D721Med (cell line): ENCODE results near the gene RIPK3.

ENCODE experiments used
- DNase-seq: peaks from one replicate; pipeline ENCODE4 v3.0.0; 2011; ENCODE audit warnings: low spot score; ENCODE audit not compliant: insufficient read length
- FAIRE-seq: peaks from 2 replicates; lab custom pipeline; 2011; peaks lifted over from hg19 to GRCh38; lab: Jason Lieb, UNC
- TF ChIP-seq, protein P1 (sequence below): IDR thresholded peaks from 2 replicates; pipeline ENCODE4 v1.5.1; 2012; ENCODE audit warnings: mild to moderate bottlenecking, control low read depth; ENCODE audit not compliant: insufficient read depth; ENCODE audit errors: missing control alignments

Gene RIPK3

DNA sequence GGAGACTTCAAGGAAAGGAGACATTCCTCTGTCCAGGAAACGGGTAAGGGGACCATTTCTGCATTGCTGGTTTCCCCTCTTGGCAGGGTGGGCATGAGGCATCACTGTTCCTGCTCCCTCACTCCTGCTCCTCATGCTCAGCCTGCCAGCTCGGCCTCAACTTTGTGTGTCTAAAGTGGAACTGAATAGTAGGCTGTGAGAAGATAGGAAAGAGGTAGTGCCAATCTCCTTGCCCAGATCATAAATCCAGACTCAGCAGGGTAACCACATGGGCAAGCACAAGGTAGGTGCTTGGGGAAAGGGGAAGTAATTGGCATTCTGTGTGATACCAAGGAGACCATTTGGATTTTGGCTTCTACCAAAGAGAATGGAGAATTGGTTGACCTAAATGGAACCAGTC lies 25.9 kb downstream of the RIPK3 start:
- TF ChIP-seq, protein P1, sequence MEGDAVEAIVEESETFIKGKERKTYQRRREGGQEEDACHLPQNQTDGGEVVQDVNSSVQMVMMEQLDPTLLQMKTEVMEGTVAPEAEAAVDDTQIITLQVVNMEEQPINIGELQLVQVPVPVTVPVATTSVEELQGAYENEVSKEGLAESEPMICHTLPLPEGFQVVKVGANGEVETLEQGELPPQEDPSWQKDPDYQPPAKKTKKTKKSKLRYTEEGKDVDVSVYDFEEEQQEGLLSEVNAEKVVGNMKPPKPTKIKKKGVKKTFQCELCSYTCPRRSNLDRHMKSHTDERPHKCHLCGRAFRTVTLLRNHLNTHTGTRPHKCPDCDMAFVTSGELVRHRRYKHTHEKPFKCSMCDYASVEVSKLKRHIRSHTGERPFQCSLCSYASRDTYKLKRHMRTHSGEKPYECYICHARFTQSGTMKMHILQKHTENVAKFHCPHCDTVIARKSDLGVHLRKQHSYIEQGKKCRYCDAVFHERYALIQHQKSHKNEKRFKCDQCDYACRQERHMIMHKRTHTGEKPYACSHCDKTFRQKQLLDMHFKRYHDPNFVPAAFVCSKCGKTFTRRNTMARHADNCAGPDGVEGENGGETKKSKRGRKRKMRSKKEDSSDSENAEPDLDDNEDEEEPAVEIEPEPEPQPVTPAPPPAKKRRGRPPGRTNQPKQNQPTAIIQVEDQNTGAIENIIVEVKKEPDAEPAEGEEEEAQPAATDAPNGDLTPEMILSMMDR, result no peak
- DNase-seq (no peak), FAIRE-seq (no peak)

DNA sequence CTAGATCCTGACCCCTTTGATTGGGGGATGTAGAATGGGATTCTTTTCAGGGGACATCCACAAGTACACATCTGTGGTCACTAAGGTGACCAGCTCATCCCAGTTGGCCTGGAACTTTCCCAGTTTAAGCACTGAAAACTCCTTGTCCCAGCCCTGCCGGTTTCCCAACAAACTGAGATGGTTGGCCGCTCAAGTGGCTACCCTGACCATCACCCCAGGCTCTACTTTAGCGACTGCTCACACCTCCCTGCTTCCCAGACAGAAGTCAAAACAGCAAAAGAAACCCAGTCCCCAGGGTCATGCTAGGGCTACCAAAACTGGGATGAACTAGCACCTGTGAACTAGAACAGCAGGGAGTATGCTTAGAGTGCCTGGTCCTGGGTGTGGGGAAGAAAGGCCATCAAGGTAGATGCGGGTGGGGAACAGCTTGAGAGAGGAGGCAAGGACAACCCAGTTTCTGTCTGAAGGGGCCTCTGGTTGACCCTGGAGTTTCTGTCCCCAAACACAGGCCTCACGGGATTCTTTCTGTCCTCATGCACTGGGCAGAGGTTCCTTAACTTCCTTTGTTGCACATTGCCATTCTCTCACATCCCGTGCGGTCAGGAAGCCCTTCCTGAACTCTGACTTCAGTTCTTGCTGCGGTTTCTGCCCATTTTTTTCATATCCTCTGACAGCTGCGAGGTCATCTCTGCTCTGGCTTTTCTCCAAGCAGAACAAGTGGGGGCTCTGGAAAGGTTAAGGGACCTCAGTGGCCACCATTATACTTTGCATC lies 26.9 kb downstream of the RIPK3 start:
- no peak for FAIRE-seq

DNA sequence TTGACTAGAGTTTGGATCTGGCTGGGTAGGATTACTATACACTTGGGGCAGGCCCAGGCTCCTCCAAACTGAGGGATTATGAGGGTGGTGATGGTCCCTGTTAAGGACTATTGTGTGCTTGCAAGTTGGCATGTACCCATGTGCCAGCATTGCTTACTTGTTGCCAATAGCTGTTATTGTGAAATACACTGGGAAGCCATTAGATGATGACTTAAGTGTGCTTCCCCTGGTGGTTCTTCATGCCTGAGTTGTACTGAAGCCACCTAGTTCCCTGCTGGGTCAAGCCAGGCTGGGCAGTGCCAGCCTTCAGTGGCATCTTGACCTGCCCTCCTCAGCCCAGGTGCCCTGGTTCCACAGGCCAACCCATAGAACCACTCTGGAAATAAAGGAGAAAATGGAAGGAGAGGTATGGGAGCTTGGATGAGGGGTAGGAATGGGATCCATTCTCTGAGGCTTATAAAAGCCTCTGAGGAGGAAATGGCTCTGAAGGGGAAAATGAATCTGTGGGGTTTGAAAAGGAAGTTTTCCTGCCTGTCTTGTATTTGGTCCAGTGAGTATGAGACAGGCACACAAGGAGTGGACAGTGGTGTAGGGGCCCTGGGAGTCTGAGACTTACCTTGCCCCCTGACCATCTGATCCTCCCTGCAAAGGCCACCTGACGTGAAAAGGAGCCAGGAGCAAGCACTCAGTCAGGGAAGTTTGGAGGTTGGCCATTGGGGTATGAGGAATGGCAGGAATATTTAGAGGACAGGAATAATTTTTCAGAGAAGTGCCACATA lies 27.8 kb downstream of the RIPK3 start:
- FAIRE-seq (no peak), DNase-seq (no peak)
- TF ChIP-seq, protein P1, result no peak

More for the DNA sequence above, 26.9 kb downstream of the RIPK3 start:
- TF ChIP-seq, protein P1, result no peak
- DNase-seq, result no peak

DNA sequence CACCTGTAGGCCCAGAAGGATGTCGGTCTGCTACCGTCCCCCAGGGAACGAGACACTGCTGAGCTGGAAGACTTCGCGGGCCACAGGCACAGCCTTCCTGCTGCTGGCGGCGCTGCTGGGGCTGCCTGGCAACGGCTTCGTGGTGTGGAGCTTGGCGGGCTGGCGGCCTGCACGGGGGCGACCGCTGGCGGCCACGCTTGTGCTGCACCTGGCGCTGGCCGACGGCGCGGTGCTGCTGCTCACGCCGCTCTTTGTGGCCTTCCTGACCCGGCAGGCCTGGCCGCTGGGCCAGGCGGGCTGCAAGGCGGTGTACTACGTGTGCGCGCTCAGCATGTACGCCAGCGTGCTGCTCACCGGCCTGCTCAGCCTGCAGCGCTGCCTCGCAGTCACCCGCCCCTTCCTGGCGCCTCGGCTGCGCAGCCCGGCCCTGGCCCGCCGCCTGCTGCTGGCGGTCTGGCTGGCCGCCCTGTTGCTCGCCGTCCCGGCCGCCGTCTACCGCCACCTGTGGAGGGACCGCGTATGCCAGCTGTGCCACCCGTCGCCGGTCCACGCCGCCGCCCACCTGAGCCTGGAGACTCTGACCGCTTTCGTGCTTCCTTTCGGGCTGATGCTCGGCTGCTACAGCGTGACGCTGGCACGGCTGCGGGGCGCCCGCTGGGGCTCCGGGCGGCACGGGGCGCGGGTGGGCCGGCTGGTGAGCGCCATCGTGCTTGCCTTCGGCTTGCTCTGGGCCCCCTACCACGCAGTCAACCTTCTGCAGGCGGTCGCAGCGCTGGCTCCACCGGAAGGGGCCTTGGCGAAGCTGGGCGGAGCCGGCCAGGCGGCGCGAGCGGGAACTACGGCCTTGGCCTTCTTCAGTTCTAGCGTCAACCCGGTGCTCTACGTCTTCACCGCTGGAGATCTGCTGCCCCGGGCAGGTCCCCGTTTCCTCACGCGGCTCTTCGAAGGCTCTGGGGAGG lies 28.9 kb downstream of the RIPK3 start, which contains the start of gene LTB4R:
LTB4R (plus strand) TSS at position 857 of the 959 bp plus-strand sequence. CDS start 4,150 bp downstream, outside the sequence.
- TF ChIP-seq, protein P1, result no peak
- no peak for DNase-seq
- FAIRE-seq, result no peak

DNA sequence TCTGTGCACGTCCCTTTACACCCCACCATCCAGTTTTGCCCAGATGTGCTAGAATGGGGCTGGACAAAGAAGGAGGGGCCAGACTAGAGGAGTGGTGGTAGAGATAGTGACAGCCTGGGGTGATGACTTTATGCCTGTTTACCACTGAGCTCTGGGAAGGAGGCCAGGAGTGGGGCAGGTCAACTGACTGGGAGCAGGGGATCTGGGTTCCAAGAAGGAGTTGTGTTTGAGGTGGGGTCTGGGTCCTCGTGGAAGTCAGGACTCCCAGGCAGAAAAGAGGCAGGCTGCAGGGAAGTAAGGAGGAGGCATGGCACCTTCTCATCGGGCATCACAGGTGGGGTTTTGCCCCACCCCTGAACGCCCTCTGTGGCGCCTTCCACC lies 29.5 kb downstream of the RIPK3 start:
- FAIRE-seq (no peak), DNase-seq (no peak)
- TF ChIP-seq, protein P1, result no peak

DNA sequence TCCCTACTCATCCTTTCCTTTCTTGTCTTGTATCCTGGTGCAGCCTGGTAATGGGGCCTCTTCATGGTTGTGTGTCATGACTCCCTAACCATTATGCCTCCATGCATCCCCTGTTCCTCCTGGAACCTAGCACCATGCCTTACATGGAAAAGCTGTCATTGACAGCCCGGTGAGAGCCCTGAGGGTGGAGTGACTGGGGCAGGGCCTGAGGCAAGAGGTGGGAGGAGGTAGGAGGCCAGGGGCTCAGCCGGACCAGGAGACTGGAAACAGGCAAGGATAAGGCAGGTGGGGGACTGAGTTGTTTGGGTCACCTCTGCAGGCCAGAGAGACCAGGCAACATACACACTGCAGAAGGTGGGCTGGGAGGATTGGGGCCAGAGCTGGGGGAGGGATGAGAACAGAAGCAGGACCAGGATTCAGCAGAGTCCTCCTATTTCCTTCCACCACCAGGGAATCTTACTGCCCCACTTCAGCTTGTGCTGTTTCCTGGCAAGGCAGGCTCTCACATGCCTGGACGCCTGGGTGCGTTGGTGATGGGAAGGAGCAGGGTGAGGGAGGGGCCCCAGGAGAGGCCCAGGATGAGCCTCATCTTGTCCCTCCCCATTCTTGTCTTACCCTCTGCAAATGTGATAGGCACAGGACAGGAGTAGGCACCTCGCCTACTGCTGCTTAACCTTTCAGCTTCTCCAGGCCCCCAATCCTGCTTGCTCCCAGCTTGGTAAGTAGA lies 30.1 kb downstream of the RIPK3 start, which contains the start of gene LTB4R2:
LTB4R2 (plus strand) TSS at position 603 of the 727 bp plus-strand sequence. CDS start 525 bp downstream, outside the sequence.
- TF ChIP-seq, protein P1, result no peak
- DNase-seq, result no peak
- no peak for FAIRE-seq
